ENCODE data around the gene SYT2.
A peak's percentile ranks its signal among the peaks of the same experiment; 100 is the strongest.

Gene SYT2

GRCh38 chr1:202664083-202664482, 46.2 kb downstream of the SYT2 start:
- TF ChIP-seq CTCF (IDR thresholded peaks at IDR 0.05; ENCODE audit: low read depth, low read length, missing control alignments), result no peak
- H3K4me3 ChIP-seq (replicated peaks; ENCODE audit: low read depth, low read length), result no peak overlapping the region
- no peak for DNase-seq (ENCODE audit: extremely low read depth, low read depth)

- TF ChIP-seq CTCF (IDR thresholded peaks at IDR 0.05; ENCODE audit: low read depth, low read length, missing control alignments), result no peak
- DNase-seq (ENCODE audit: extremely low read depth, low read depth), result no peak
- no peak overlapping the region for H3K4me3 ChIP-seq (replicated peaks; ENCODE audit: low read depth, low read length)
Observed at GRCh38 chr1:202663131-202663530, 47.1 kb downstream of the SYT2 start.

GRCh38 chr1:202662081-202662480, 48.2 kb downstream of the SYT2 start:
- TF ChIP-seq CTCF (IDR thresholded peaks at IDR 0.05; ENCODE audit: low read depth, low read length, missing control alignments), result no peak
- no peak for DNase-seq (ENCODE audit: extremely low read depth, low read depth)
- no peak overlapping the region for H3K4me3 ChIP-seq (replicated peaks; ENCODE audit: low read depth, low read length)

DNA sequence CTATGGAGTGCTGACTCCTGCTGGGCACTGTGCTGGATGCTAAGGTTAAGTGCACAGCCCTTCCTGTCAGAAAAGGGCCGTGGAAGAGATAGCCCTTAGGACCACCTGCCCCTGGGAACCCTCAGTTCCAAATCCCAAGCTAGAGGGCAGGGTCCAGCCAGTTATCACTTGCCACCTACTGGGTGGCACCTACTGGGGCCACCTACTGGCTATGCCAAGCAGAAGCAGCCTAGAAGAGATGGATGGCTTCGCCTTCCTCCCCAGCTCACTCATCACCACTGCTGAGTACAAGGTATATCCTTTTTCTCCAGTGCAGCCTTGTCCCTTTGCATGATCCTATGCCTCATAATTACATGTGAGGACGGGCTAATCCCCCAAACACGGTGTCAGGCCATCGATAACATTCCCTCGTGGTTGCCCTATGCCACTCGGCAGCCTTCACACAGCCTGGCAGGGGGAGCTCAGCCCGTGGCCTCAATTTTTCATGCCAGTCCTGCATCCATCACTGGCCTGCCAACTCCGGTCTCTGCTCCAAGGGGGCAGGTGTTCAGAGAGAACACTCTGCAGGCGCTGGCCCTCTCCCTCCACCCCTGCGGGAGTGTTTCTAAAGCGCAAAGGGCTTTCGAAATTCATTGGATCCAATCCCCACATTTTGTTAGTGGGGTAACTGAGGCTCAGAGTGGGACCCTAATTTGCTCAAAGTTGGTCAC, 49.0 kb downstream of the SYT2 start:
- no peak for DNase-seq (ENCODE audit: extremely low read depth, low read depth)
- no peak overlapping the region for H3K4me3 ChIP-seq (replicated peaks; ENCODE audit: low read depth, low read length)
- peak; percentile 17 for TF ChIP-seq CTCF (IDR thresholded peaks at IDR 0.05; ENCODE audit: low read depth, low read length, missing control alignments)

- TF ChIP-seq CTCF (IDR thresholded peaks at IDR 0.05; ENCODE audit: low read depth, low read length, missing control alignments), result peak; percentile 7
- H3K4me3 ChIP-seq (replicated peaks; ENCODE audit: low read depth, low read length), result no peak overlapping the region
- no peak for DNase-seq (ENCODE audit: extremely low read depth, low read depth)
Observed at GRCh38 chr1:202659974-202660373, 50.3 kb downstream of the SYT2 start.

DNA sequence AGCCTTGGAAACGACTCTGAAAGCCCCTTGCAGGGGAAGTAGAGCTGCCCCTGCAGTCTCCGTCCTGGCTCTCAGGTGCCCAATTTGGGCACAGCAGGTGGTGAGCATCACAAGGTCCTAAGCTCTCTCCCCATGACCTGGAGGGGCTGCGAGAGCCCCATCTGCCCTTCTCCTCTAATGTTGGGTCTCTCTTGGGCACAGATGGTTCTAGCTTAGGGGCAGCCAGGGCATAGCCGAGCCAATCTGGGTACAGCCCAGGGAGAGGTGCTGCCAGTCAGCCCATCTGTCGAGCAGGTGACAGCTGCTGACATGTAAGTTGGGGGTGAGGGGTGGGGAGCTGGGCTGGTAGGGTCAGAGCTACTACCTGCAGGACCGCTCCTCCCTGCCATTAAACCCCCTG, 50.7 kb downstream of the SYT2 start:
- no peak for TF ChIP-seq CTCF (IDR thresholded peaks at IDR 0.05; ENCODE audit: low read depth, low read length, missing control alignments)
- no peak for DNase-seq (ENCODE audit: extremely low read depth, low read depth)
- no peak overlapping the region for H3K4me3 ChIP-seq (replicated peaks; ENCODE audit: low read depth, low read length)

DNA sequence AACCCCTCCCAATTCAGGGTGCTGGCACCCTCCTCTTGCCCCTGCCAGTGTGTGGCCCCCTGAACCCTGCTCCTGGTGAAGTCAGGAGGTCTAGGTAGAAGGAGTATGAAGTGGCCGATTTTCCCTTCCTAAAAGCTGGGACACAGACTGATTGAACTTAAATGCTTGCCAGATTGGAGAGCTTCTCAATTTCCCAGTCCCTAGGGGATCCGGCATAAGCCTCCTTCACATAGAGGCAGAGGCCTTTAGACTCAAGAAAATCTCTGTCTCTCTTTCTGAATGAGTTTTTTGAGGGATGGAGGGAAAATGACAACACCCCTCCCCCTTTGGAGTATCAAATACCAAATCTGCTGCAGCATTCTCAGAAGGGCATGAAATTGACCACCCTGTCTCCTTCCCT, 51.5 kb downstream of the SYT2 start:
- no peak overlapping the region for H3K4me3 ChIP-seq (replicated peaks; ENCODE audit: low read depth, low read length)
- no peak for DNase-seq (ENCODE audit: extremely low read depth, low read depth)
- no peak for TF ChIP-seq CTCF (IDR thresholded peaks at IDR 0.05; ENCODE audit: low read depth, low read length, missing control alignments)

All from HFF-Myc (cell line).